SK-N-MC (cell line): ENCODE results near the gene JMJD1C.

Source experiments
- EZH2 ChIP-seq: fragments of 200-600 bp; sonication (generic); IDR thresholded peaks from one replicate; pipeline ENCODE4 v1.6.1; 2017; ENCODE audit warnings: antibody characterized with exemption
- FOXP2 ChIP-seq: optimal IDR thresholded peaks from 2 replicates; pipeline ENCODE3; 2011; ENCODE audit warnings: mild to moderate bottlenecking, moderate library complexity; ENCODE audit not compliant: insufficient read depth; ENCODE audit errors: extremely low read length, control extremely low read depth
- POLR2AphosphoS5 ChIP-seq: IDR thresholded peaks from 2 replicates; pipeline ENCODE4 v1.6.1; 2012; ENCODE audit warnings: mild to moderate bottlenecking, low read depth, low read length, borderline replicate concordance

DNA sequence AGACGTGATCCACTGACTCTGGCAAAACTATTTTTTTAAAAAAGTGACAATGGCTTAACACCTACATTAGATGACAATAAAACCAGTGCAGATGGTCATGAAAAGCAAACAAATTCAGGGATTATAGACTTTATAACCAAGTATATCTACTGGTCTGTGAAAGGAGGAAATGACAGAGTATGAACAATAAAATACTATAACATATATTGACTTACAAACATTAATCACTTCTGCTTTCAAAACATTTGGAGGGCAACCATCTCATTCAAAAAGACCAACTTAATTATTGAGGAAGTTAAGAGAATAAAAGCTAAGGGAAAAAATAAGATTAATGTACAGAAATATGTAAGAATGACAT, 34.8 kb downstream of the JMJD1C start:
- TF ChIP-seq POLR2AphosphoS5, result no peak
- no peak for TF ChIP-seq EZH2
- TF ChIP-seq FOXP2, result no peak
